Measurements from ENCODE around the gene DGCR2.

Gene DGCR2

GRCh38 chr22:19129871-19130270 is 7.7 kb upstream of the DGCR2 start:
- H3K4me1 ChIP-seq (ENCODE audit: control insufficient read depth, insufficient read depth, low read length), result no peaks in the 10 kb centered on the region
- H3K9ac ChIP-seq (ENCODE audit: low read length), result no peak overlapping the region
- H3K4me3 ChIP-seq (ENCODE audit: low read length), result no peak overlapping the region
- H3K27me3 ChIP-seq (ENCODE audit: control insufficient read depth, insufficient read depth, low read length), result no peaks in the 10 kb centered on the region
- H3K36me3 ChIP-seq (ENCODE audit: control insufficient read depth, insufficient read depth, low read length), result peaks cover 10% of the 10 kb centered on the region
- no peak overlapping the region for H3K27ac ChIP-seq (ENCODE audit: low read depth, low read length)

DNA sequence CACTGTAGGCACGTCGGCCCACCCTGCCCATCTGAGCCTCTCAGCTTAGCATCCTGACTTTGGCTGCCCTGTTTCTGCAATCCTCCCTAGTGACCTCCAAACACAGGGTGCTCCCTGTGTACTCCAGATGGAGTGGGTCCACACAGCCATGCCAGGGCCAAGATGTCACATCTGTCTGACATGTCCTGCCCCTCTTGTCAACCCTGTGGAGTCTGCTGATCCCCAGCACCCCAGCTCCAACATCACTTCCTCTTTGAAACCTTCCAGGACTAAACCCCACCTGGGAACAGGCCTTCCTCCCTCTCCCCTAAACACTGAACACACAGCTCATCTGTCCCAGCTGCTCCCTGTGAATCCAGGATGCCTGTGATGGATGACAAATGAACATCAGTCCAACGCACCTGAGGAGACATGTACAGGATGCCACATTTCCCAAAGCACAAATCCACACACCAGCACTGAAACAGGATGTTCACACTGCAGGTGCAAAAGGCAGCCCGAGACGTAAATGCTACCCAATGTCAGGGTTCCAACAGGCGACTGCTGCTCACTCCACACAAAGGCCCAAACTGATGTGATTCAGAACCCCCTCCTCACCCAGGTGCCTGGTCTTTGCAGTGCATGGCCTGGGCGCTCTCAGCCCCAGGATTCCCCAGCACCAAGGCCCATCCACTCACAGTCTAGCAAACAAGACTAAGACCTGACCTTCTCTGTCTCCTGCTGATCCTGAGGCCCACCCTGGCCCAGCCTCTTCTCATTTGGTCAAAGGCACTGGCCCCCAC is 6.9 kb upstream of the DGCR2 start:
- Histone ChIP-seq H3K27me3 (ENCODE audit: control insufficient read depth, insufficient read depth, low read length) (no peaks in the 10 kb centered on the region), H3K36me3 (ENCODE audit: control insufficient read depth, insufficient read depth, low read length) (peaks cover 4% of the 10 kb centered on the region), H3K4me1 (ENCODE audit: control insufficient read depth, insufficient read depth, low read length) (no peaks in the 10 kb centered on the region), H3K27ac (ENCODE audit: low read depth, low read length) (no peak overlapping the region), H3K9ac (ENCODE audit: low read length) (no peak overlapping the region), H3K4me3 (ENCODE audit: low read length) (no peak overlapping the region)

DNA sequence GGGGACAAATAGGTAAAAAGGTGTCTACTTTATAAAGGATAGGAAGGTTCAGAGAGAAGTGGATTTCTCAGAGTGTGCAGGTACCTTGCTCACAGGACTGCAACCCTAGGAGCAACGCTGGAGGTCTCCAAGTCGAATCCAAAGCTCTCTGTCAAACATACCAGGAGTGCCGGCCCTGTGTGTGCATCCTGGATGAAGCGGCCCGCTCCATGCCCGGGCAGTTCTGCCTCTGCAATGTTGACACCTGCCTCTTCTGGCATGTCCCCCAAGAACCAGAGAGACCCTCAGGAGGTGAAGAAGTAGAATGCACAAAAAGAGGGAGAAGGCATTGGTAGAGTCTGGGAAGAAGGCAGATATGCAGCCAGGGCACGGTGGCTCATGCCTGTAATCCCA is 5.8 kb upstream of the DGCR2 start:
- H3K27ac ChIP-seq (ENCODE audit: low read depth, low read length), result no peak overlapping the region
- no peak overlapping the region for H3K9ac ChIP-seq (ENCODE audit: low read length)
- H3K4me1 ChIP-seq (ENCODE audit: control insufficient read depth, insufficient read depth, low read length), result no peaks in the 10 kb centered on the region
- no peaks in the 10 kb centered on the region for H3K36me3 ChIP-seq (ENCODE audit: control insufficient read depth, insufficient read depth, low read length)
- H3K27me3 ChIP-seq (ENCODE audit: control insufficient read depth, insufficient read depth, low read length), result no peaks in the 10 kb centered on the region
- no peak overlapping the region for H3K4me3 ChIP-seq (ENCODE audit: low read length)

DNA sequence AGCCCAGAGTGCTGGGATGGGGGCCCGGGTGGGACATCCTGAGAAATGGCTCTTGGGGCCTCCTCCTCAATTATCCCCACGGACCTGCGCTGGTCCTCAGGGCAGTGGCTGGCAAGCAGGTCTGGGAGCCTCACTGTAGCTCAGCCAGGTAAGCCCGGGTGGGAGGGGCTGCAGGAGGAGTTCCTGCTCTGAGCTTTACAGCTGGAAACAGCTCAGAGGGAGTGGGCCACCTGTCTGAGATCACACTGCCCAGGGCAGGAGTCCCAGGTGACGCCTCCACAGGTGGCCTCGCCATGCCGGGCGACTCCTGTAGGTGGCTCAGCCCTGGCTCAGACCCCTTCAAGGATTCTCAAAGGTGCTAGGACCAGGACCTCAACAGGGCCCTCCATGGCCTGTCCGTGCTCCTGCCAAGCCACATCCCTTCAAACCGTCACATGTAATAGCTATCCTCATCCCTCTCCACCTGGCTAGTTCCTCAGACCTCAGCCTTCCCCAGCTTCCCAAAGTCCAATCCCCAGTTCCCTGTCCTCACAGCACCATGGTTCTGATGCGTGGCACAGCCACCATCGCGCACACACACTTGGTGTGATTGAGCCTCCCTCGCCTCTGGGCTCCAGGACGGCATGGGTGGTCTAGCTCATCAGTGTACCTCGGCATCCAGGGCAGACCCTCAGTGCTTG is 5.3 kb upstream of the DGCR2 start:
- Histone ChIP-seq H3K4me1 (ENCODE audit: control insufficient read depth, insufficient read depth, low read length) (no peaks in the 10 kb centered on the region), H3K27me3 (ENCODE audit: control insufficient read depth, insufficient read depth, low read length) (no peaks in the 10 kb centered on the region), H3K36me3 (ENCODE audit: control insufficient read depth, insufficient read depth, low read length) (no peaks in the 10 kb centered on the region), H3K4me3 (ENCODE audit: low read length) (no peak overlapping the region), H3K9ac (ENCODE audit: low read length) (no peak overlapping the region), H3K27ac (ENCODE audit: low read depth, low read length) (no peak overlapping the region)

GRCh38 chr22:19126309-19127273 is 4.4 kb upstream of the DGCR2 start:
- Histone ChIP-seq H3K27ac (ENCODE audit: low read depth, low read length) (no peak overlapping the region), H3K9ac (ENCODE audit: low read length) (no peak overlapping the region), H3K27me3 (ENCODE audit: control insufficient read depth, insufficient read depth, low read length) (no peaks in the 10 kb centered on the region)

GRCh38 chr22:19125474-19126308 is 3.5 kb upstream of the DGCR2 start:
- H3K4me1 ChIP-seq (ENCODE audit: control insufficient read depth, insufficient read depth, low read length), result peaks cover 4% of the 10 kb centered on the region
- no peaks in the 10 kb centered on the region for H3K27me3 ChIP-seq (ENCODE audit: control insufficient read depth, insufficient read depth, low read length)
- H3K4me3 ChIP-seq (ENCODE audit: low read length), result no peak overlapping the region
- H3K36me3 ChIP-seq (ENCODE audit: control insufficient read depth, insufficient read depth, low read length), result no peaks in the 10 kb centered on the region
- no peak overlapping the region for H3K27ac ChIP-seq (ENCODE audit: low read depth, low read length)
- no peak overlapping the region for H3K9ac ChIP-seq (ENCODE audit: low read length)

More at GRCh38 chr22:19126309-19127273, 4.4 kb upstream of the DGCR2 start:
- no peaks in the 10 kb centered on the region for H3K4me1 ChIP-seq (ENCODE audit: control insufficient read depth, insufficient read depth, low read length)
- H3K4me3 ChIP-seq (ENCODE audit: low read length), result no peak overlapping the region
- no peaks in the 10 kb centered on the region for H3K36me3 ChIP-seq (ENCODE audit: control insufficient read depth, insufficient read depth, low read length)

GRCh38 chr22:19125011-19125410 is 2.8 kb upstream of the DGCR2 start:
- H3K4me1 ChIP-seq (ENCODE audit: control insufficient read depth, insufficient read depth, low read length), result peaks cover 5% of the 10 kb centered on the region
- no peak overlapping the region for H3K9ac ChIP-seq (ENCODE audit: low read length)
- no peak overlapping the region for H3K27ac ChIP-seq (ENCODE audit: low read depth, low read length)
- H3K36me3 ChIP-seq (ENCODE audit: control insufficient read depth, insufficient read depth, low read length), result no peaks in the 10 kb centered on the region
- H3K27me3 ChIP-seq (ENCODE audit: control insufficient read depth, insufficient read depth, low read length), result no peaks in the 10 kb centered on the region
- H3K4me3 ChIP-seq (ENCODE audit: low read length), result no peak overlapping the region

- H3K27ac ChIP-seq (ENCODE audit: low read depth, low read length), result no peak overlapping the region
- no peaks in the 10 kb centered on the region for H3K27me3 ChIP-seq (ENCODE audit: control insufficient read depth, insufficient read depth, low read length)
- H3K36me3 ChIP-seq (ENCODE audit: control insufficient read depth, insufficient read depth, low read length), result no peaks in the 10 kb centered on the region
- no peak overlapping the region for H3K4me3 ChIP-seq (ENCODE audit: low read length)
- peaks cover 5% of the 10 kb centered on the region for H3K4me1 ChIP-seq (ENCODE audit: control insufficient read depth, insufficient read depth, low read length)
- no peak overlapping the region for H3K9ac ChIP-seq (ENCODE audit: low read length)
These were observed 2.2 kb upstream of the DGCR2 start for GRCh38 chr22:19124377-19124776.

DNA sequence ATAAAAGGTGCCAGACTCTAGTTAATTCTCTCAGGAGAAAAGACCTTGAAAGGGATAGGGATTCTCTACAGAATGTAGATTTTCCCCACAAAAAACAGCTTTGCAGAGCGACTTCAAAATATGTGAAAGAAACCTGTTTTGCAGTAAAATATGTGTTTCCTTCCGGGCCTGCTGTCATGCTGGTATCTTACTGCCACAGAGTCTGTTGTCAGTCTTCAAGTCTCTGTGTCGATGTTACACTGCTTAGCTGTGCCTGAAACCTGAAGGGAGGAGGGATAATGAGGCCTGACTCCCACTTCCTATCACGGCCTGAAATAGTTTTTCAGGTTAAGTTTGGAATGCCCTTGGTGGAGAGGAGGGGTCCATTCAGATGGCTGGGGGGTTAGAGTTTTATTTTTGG is 1.7 kb upstream of the DGCR2 start:
- H3K36me3 ChIP-seq (ENCODE audit: control insufficient read depth, insufficient read depth, low read length), result no peaks in the 10 kb centered on the region
- no peak overlapping the region for H3K4me3 ChIP-seq (ENCODE audit: low read length)
- no peaks in the 10 kb centered on the region for H3K27me3 ChIP-seq (ENCODE audit: control insufficient read depth, insufficient read depth, low read length)
- peaks cover 5% of the 10 kb centered on the region for H3K4me1 ChIP-seq (ENCODE audit: control insufficient read depth, insufficient read depth, low read length)
- no peak overlapping the region for H3K27ac ChIP-seq (ENCODE audit: low read depth, low read length)
- no peak overlapping the region for H3K9ac ChIP-seq (ENCODE audit: low read length)

DNA sequence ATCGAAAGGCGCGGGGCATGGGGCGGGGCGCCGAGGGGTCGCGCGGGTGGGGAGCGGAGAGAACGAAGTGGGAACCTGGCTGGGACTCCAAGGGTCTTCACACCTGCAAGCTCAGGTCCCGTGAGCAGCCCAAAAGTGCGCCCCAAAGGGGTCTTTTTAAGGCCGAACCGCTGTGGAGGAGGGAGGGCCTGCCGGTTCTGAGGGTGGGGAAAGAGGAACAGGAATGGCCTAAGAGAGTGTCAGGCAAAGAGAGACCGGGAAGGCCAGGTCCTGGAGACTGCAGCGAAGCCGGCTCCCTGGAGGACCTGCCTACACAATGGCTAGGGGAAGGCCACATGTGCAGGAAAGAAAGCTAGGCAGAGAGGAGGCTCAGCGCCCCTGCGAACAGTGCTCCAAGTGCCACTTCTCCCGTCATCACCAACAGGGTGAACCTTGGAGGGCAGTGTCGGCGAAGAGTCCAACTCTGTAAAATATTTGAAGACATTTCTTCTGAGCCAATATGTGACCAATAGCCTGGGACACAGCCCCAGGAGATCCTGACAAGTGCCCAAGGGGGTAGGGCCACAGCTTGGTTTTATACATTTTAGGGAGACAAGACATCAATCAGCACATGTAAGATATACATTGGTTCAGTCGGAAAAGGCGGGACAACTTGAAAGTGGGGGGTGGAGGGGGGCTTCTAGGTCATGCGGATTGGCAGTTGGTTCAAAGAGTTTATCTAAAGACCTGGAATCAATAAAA is 710 bp upstream of the DGCR2 start:
- Histone ChIP-seq H3K9ac (ENCODE audit: low read length) (no peak overlapping the region), H3K4me1 (ENCODE audit: control insufficient read depth, insufficient read depth, low read length) (peaks cover 5% of the 10 kb centered on the region), H3K27me3 (ENCODE audit: control insufficient read depth, insufficient read depth, low read length) (no peaks in the 10 kb centered on the region), H3K27ac (ENCODE audit: low read depth, low read length) (no peak overlapping the region), H3K4me3 (ENCODE audit: low read length) (peak overlapping the region; percentile 61), H3K36me3 (ENCODE audit: control insufficient read depth, insufficient read depth, low read length) (no peaks in the 10 kb centered on the region)

GRCh38 chr22:19121631-19122142 is 525 bp downstream of the DGCR2 start:
- no peaks in the 10 kb centered on the region for H3K27me3 ChIP-seq (ENCODE audit: control insufficient read depth, insufficient read depth, low read length)
- peaks cover 5% of the 10 kb centered on the region for H3K4me1 ChIP-seq (ENCODE audit: control insufficient read depth, insufficient read depth, low read length)
- peak overlapping the region; percentile 89 for H3K27ac ChIP-seq (ENCODE audit: low read depth, low read length)
- H3K4me3 ChIP-seq (ENCODE audit: low read length), result peak overlapping the region; percentile 97
- peak overlapping the region; percentile 85 for H3K9ac ChIP-seq (ENCODE audit: low read length)
- H3K36me3 ChIP-seq (ENCODE audit: control insufficient read depth, insufficient read depth, low read length), result no peaks in the 10 kb centered on the region

All from rectal smooth muscle tissue (tissue), 1 donor.